Spleen (tissue), 11 donors: ENCODE results near the gene FAM50A. TPM values are rescaled to one million over a fixed set of nuclear protein-coding genes. Genes with fewer than 3 reads are reported as not detected.

Source experiments
- DNase-seq: peaks from one replicate; pipeline ENCODE4 v3.0.0-alpha.2; 2020
- H3K27ac ChIP-seq, 8 donors: fragments of 200-600 bp; sonication (generic) in 7 of 8; 1 replicate in 4 of 8; 2 replicates in 4 of 8; pipeline versions ENCODE4 v1.5.0 to v1.8.0; 2016 to 2021; ENCODE audit warnings: inconsistent platforms in 4 of 8, mild to moderate bottlenecking in 4 of 8, moderate library complexity in 1 of 8
- H3K27me3 ChIP-seq, 7 donors: fragments of 200-600 bp; sonication (generic) in 6 of 7; replicated peaks in 1 of 7; 1 replicate in 4 of 7; 2 replicates in 3 of 7; pipeline versions ENCODE4 v1.5.0 to v1.8.0; 2016 to 2021; ENCODE audit warnings: inconsistent platforms in 3 of 7, mild to moderate bottlenecking in 1 of 7
- H3K36me3 ChIP-seq, 6 donors: fragments of 200-600 bp; sonication (generic) in 5 of 6; 1 replicate in 4 of 6; 2 replicates in 2 of 6; pipeline versions ENCODE4 v1.5.0 to v1.8.0; 2016 to 2021; ENCODE audit warnings: inconsistent platforms in 2 of 6
- H3K4me1 ChIP-seq, 6 donors: fragments of 200-600 bp; sonication (generic) in 5 of 6; 1 replicate in 3 of 6; 2 replicates in 3 of 6; pipeline versions ENCODE4 v1.5.0 to v1.8.0; 2016 to 2021; ENCODE audit warnings: inconsistent platforms in 3 of 6
- H3K4me3 ChIP-seq, 8 donors: fragments of 200-600 bp; sonication (generic) in 7 of 8; 1 replicate in 4 of 8; 2 replicates in 4 of 8; pipeline versions ENCODE4 v1.5.0 to v1.8.0; 2016 to 2021; ENCODE audit warnings: inconsistent platforms in 4 of 8, mild to moderate bottlenecking in 4 of 8, moderate library complexity in 2 of 8
- H3K9me3 ChIP-seq, 8 donors: fragments of 200-600 bp; sonication (generic) in 7 of 8; 1 replicate in 4 of 8; 2 replicates in 4 of 8; pipeline versions ENCODE4 v1.5.0 to v1.8.0; 2016 to 2021; ENCODE audit warnings: inconsistent platforms in 4 of 8
- POLR2A ChIP-seq, 3 donors: fragments of 450-650 bp; IDR thresholded peaks; one replicate each; pipeline ENCODE4 v1.5.1; 2017; ENCODE audit warnings: antibody characterized with exemption in 3 of 3, mild to moderate bottlenecking in 1 of 3
- POLR2AphosphoS5 ChIP-seq, 3 donors: sonication (generic); formaldehyde crosslinking; IDR thresholded peaks; one replicate each; pipeline ENCODE4 v1.5.1; 2017; ENCODE audit warnings: antibody characterized with exemption in 3 of 3
- WGBS, 5 donors: extraction: QIAGEN DNeasy Blood & Tissue Kit in 3 of 5; methylation state at CpG; one replicate each; pipeline versions ENCODE4 v1.1.5 to v1.1.7; 2013 to 2018; 5-methylcytosine and 5-hydroxymethylcytosine counted together
- intact Hi-C: fragments of 100-400 bp; cut with DNase I; formaldehyde crosslinking; loops from one replicate; pipeline ENCODE4 v1.15.0; 2023; ENCODE audit warnings: low total_unique reads
- polyA plus RNA-seq, 3 donors: library from polyadenylated mRNA; stranded (reverse); fragments of 200-250 nt; gene quantifications; one replicate each; pipeline ENCODE4 v1.2.1, GENCODE V29; 2013
- total RNA-seq, 7 donors: library from RNA; depleted of rRNA in 3 of 7; stranded (reverse); fragments of >200 nt in 3 of 7; fragmentation: NEBNext Ultra II Directional in 4 of 7; extraction: Animal tissue kit (Norgen Biotek cat#: 25700) in 4 of 7; gene quantifications; one replicate each; pipeline versions ENCODE4 v1.1.0 to v1.2.1, GENCODE V29; 2016 to 2021
- TF ChIP-seq, protein P1 (sequence below), 11 experiments: fragments of 200-600 bp in 7 of 11; fragments of 450-650 bp in 4 of 11; sonication (generic) in 4 of 11; IDR thresholded peaks in 8 of 11; conservative IDR thresholded peaks in 3 of 11; 1 replicate in 7 of 11; 2 replicates in 4 of 11; pipeline versions ENCODE4 v1.4.0 to v1.8.0; 2016 to 2021; ENCODE audit warnings: antibody characterized with exemption in 11 of 11, inconsistent platforms in 4 of 11, mild to moderate bottlenecking in 1 of 11
- donor health status: healthy with polysubstance abuse.
- donor health status: DM: no; HTN: no; CAD: no; lungs with moderate emphysema.
- donor health status: DM: no; HTN: no; CAD: no.
- donor health status: Bipolar disorder and iron deficiency.
- donor health status: healthy.
- donor health status: DM: no; HTN: no; CAD: no.
- donor health status: DM: yes; HTN: yes; CAD: no.

FAM50A gene
- total and polyA plus RNA-seq, 10 donors, result 30.3 to 123 (median 47.9) TPM

DNA sequence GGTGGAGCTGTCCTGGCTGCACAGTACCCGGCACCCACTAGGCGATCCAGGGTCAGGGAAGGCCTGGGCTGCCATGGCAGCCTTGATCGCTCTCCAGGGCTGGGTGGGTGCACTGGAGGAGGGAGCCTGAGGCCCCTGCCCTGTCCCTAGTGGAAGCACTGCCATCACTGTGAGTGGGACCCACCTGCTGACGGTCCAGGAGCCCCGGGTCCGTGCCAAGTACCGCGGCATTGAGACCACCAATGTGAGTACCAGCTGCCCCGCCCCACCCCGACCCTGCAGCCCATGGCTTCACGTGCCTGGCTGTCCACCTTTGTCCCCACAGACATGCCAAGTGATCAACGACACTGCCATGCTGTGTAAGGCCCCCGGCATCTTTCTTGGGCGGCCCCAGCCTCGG, 23.0 kb downstream of the FAM50A start:
- no peaks in the 10 kb centered on the region for H3K9me3 ChIP-seq
- H3K4me3 ChIP-seq, result no peak overlapping the region
- 89 to 100% (median 93%) methylated on average over 4 to 15 of the region's 15 CpGs for WGBS, 5 donors
- H3K4me1 ChIP-seq, result no peaks in the 10 kb centered on the region
- TF ChIP-seq POLR2A (IDR thresholded peaks at IDR 0.05) (no peak), POLR2AphosphoS5 (IDR thresholded peaks at IDR 0.05) (no peak)
- TF ChIP-seq, protein P1, sequence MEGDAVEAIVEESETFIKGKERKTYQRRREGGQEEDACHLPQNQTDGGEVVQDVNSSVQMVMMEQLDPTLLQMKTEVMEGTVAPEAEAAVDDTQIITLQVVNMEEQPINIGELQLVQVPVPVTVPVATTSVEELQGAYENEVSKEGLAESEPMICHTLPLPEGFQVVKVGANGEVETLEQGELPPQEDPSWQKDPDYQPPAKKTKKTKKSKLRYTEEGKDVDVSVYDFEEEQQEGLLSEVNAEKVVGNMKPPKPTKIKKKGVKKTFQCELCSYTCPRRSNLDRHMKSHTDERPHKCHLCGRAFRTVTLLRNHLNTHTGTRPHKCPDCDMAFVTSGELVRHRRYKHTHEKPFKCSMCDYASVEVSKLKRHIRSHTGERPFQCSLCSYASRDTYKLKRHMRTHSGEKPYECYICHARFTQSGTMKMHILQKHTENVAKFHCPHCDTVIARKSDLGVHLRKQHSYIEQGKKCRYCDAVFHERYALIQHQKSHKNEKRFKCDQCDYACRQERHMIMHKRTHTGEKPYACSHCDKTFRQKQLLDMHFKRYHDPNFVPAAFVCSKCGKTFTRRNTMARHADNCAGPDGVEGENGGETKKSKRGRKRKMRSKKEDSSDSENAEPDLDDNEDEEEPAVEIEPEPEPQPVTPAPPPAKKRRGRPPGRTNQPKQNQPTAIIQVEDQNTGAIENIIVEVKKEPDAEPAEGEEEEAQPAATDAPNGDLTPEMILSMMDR (IDR thresholded peaks at IDR 0.05 in 8 of 11, conservative IDR thresholded peaks at IDR 0.05 in 3 of 11), result no peak
- intact Hi-C loops, result no loop called here
- H3K36me3 ChIP-seq, result peaks cover 0 to 100% (median 48%) of the 10 kb centered on the region in 6 donors
- no peak for DNase-seq
- H3K27ac ChIP-seq, result no peak overlapping the region
- no peaks in the 10 kb centered on the region for H3K27me3 ChIP-seq

DNA sequence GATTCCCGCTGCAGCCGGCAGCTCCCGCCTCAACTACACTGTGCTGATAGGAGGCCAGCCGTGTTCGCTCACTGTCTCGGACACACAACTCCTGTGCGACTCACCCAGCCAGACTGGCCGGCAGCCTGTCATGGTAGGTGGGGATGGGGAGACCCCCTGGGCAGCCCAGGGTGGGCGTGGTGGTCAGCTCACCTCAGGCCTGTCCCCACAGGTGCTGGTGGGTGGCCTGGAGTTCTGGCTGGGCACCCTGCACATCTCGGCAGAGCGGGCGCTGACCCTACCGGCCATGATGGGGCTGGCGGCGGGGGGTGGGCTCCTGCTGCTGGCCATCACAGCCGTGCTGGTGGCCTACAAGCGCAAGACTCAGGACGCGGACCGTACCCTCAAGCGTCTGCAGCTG, 23.6 kb downstream of the FAM50A start:
- H3K4me3 ChIP-seq, result no peak overlapping the region
- intact Hi-C loops, result no loop called here
- TF ChIP-seq, protein P1 (IDR thresholded peaks at IDR 0.05 in 8 of 11, conservative IDR thresholded peaks at IDR 0.05 in 3 of 11), result no peak
- no peak for TF ChIP-seq POLR2A (IDR thresholded peaks at IDR 0.05)
- no peak for TF ChIP-seq POLR2AphosphoS5 (IDR thresholded peaks at IDR 0.05)
- no peak overlapping the region for H3K27ac ChIP-seq
- H3K36me3 ChIP-seq, result peaks cover 0 to 100% (median 48%) of the 10 kb centered on the region in 6 donors
- no peak for DNase-seq
- 85 to 98% (median 94%) methylated on average over 4 to 21 of the region's 21 CpGs for WGBS, 5 donors
- H3K27me3 ChIP-seq, result no peaks in the 10 kb centered on the region
- no peaks in the 10 kb centered on the region for H3K4me1 ChIP-seq
- H3K9me3 ChIP-seq, result no peaks in the 10 kb centered on the region

DNA sequence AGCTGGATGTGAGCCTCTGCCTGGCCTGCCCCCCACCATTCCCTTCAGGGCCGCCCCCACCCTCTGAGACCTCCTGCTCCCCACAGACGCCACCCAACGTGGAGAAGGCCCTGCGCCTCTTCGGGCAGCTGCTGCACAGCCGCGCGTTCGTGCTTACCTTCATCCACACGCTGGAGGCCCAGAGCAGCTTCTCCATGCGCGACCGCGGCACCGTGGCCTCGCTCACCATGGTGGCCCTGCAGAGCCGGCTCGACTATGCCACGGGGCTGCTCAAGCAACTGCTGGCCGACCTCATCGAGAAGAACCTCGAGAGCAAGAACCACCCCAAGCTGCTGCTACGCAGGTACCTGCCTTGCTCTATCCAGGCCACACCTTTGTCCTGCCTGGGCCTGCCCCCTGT, 24.3 kb downstream of the FAM50A start:
- Histone ChIP-seq H3K36me3 (peaks cover 0 to 100% (median 48%) of the 10 kb centered on the region in 6 donors), H3K27me3 (no peaks in the 10 kb centered on the region), H3K9me3 (no peaks in the 10 kb centered on the region), H3K27ac (no peak overlapping the region), H3K4me3 (no peak overlapping the region), H3K4me1 (no peaks in the 10 kb centered on the region)
- WGBS, 5 donors, result 94 to 96% (median 95%) methylated on average over 11 to 23 of the region's 23 CpGs
- intact Hi-C loops, result no loop called here
- no peak for DNase-seq
- TF ChIP-seq, protein P1 (IDR thresholded peaks at IDR 0.05 in 8 of 11, conservative IDR thresholded peaks at IDR 0.05 in 3 of 11), result no peak
- TF ChIP-seq POLR2A (IDR thresholded peaks at IDR 0.05) (no peak), POLR2AphosphoS5 (IDR thresholded peaks at IDR 0.05) (no peak)

DNA sequence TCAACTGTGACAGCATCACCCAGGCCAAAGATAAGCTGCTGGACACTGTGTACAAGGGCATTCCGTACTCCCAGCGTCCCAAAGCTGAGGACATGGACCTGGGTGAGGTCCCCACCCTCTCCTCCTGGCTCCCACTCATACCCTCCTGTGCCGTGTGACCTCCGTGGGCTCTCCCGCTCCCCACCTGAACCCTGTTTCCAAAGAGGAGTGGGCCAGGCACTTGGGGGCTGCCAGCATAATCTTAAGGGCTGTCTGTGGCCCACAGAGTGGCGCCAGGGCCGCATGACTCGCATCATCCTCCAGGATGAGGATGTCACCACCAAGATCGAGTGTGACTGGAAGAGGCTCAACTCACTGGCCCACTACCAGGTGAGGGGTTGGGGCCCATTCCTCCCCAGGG, 25.2 kb downstream of the FAM50A start:
- intact Hi-C loops, result no loop called here
- 91 to 100% (median 92%) methylated on average over 4 to 9 of the region's 9 CpGs for WGBS, 5 donors
- TF ChIP-seq POLR2A (IDR thresholded peaks at IDR 0.05), result no peak
- TF ChIP-seq, protein P1 (IDR thresholded peaks at IDR 0.05 in 8 of 11, conservative IDR thresholded peaks at IDR 0.05 in 3 of 11), result no peak
- no peak for TF ChIP-seq POLR2AphosphoS5 (IDR thresholded peaks at IDR 0.05)
- Histone ChIP-seq H3K27ac (no peak overlapping the region), H3K36me3 (peaks cover 0 to 93% (median 48%) of the 10 kb centered on the region in 6 donors), H3K27me3 (no peaks in the 10 kb centered on the region), H3K9me3 (no peaks in the 10 kb centered on the region), H3K4me3 (no peak overlapping the region), H3K4me1 (no peaks in the 10 kb centered on the region)
- DNase-seq, result no peak
